ENCODE results near the gene COL15A1. TPM values are rescaled to one million over a fixed set of nuclear protein-coding genes. Genes with fewer than 3 reads are reported as not detected.

The COL15A1 gene
- under 0.01 TPM in 1 of 2 replicates, not detected in the other for total RNA-seq

DNA sequence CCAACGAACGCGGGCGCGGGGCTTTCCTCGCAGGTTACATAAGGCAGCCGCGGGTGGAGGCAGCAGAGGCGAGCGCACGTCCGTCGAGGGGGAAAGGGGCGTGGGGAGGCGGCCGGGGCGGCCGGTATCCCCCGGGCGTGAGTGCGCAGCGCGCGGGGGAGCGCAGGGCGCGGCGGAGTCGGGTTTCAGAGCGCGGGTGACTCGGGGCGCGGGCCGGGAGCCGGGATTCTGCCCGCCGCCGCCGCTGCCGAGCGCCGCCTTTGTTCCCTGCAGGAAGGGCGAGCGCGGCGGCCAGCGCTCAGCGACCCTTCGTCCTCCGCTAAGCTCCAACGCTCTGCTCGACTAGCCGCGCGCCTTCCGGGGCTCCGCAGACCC is at the start of gene COL15A1:
Gene COL15A1 (plus strand): TSS at position 226 of the 375 bp plus-strand sequence. CDS start 155 bp downstream, outside the sequence.

DNA sequence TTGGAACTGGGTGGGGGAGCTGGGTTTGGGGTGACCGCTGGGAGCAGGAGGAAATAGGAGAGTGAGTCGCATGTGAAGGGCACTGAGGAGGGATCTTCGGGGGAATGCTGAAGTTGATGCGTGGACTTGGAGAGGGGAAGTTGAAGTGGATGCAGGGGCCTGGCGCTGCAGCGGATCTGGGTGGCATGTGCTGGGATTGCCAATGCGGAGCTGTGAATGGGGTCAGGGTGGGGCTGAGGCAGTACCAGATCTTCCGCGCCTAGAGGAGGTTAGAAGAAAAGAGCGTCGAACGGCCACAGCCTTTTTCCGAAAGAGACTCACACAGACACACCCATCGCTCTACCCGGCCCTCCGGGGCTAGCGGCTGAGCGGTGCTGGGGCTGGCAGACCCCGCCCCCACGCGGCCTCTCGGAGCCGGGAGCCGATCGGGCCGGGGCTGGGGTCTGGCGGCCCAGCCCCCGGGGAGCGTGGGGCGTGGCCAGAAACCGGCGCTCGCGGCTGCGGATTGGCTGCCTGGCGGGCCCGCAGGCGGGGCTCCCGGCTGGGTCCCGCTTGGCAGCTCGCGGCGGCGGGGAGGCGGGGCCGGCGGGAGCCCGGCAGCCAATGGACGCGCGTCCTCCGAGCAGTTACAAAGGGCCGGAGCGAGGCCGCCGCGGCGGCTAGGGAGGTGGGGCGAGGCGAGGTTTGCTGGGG is 160.9 kb downstream of the COL15A1 start, which contains the start of gene TGFBR1:
Gene TGFBR1 (plus strand): TSS at position 655 of the 693 bp plus-strand sequence. CDS start 93 bp downstream, outside the sequence.

Other genes with a start within 250 kb of the COL15A1 start
- gene GABBR2, start 235.0 kb upstream of the COL15A1 start, total RNA-seq, result 9.0 and 21.6 TPM in 2 replicates
- 8.4 and 11.8 TPM in 2 replicates for gene ANKS6, start 147.4 kb upstream of the COL15A1 start, total RNA-seq
- gene GALNT12, start 136.2 kb upstream of the COL15A1 start, total RNA-seq, result 0.66 and 1.2 TPM in 2 replicates
- gene TGFBR1, start 161.2 kb downstream of the COL15A1 start, total RNA-seq, result 12.6 and 17.8 TPM in 2 replicates